Activated naive CD4-positive, alpha-beta T cell treated with anti-CD3 and anti-CD28 coated beads, Interleukin-2, amount 50 U/mL, for 16 hours (primary cell): ENCODE data around the gene UGT2B28.
"Not testable (repeated sequence)": the region's sequence is repeated elsewhere in the genome, so short reads cannot be mapped to it uniquely, and the experiment has no call there.

Experiments used
- DNase-seq: peaks from one replicate; pipeline ENCODE4 v3.0.0-alpha.2; 2020

The UGT2B28 gene

DNA sequence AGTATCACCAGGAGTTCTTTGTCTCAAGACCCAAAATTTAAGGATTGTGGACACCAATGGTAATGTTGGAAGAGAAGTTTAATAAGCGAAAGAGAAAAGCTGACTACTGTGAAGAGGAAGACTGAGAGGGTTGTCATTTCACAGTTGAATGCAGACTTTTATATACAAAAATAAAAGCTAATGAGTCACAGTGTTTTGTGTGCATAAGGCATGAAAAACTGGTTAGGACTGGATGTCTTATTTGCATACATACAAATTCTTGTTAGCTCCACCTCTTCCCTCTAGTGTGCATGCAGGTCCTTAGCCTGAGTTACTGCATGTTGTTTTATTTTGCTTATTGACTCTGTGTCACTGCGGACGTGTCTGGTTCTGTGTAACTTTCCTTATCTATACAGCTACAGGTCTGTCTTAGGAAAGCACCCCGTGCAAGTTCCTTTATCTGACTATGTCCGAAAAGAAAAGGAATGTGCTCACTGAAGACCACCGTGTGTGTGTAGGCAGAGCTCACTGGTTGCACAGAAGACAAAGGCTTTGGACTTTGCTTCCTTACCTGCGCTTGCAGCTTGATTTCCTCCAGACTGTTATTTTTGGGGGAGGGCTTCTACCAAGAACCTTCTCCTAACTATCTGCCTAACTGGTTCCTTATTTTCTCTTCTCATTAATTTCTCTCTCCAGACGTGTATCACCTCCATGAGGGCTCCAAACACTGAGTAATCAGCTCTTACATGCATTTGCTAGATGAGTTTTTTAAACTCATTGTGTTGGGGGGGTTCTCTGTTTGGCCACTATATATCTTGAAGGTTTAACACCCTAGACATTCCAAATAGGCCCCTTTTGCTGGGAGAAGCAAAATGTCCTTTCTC is 63.5 kb downstream of the UGT2B28 start:
- DNase-seq: not testable (repeated sequence)
